ENCODE results near the gene ANKS6.
A peak's percentile ranks its signal among the peaks of the same experiment; 100 is the strongest.

Gene ANKS6

GRCh38 chr9:98790842-98791607, 5.3 kb downstream of the ANKS6 start:
- ATAC-seq (peak; percentile 67), DNase-seq (peak; percentile 76)

DNA sequence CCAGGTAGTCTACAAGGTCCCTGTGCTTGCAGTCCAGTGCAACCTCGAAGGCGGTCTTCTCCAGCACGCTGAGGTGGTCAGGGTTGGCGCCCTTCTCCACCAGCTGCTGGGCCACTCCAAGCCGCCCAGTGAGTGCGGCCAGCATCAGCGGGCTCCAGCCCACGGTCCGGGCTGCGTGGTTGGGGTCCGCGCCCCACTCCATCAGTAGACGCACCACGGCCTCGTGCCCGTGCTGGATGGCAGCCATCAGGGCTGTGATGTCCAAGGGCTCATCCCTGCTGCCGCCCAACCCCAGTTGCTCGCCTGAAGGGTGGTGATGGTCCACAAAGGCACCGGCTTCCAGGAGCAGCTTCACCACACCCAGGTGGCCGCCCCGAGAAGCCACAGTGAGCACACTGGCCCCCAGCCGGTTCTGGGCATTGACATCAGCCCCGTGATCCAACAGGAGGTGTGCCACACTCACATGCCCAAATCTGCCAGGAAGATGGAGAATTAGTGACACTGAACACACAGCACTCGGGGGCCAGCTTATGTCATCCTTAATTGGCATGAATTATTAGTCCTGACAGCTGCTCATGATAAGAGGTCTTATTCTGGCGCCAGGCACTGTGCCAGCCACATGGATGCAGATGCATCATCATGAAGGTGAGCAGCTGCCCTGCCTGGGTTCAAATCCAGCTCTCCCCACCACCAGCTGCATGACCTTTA, 6.1 kb downstream of the ANKS6 start:
- DNase-seq (no peak), ATAC-seq (no peak)

GRCh38 chr9:98789483-98790133, 6.7 kb downstream of the ANKS6 start:
- DNase-seq (no peak), ATAC-seq (no peak)

DNA sequence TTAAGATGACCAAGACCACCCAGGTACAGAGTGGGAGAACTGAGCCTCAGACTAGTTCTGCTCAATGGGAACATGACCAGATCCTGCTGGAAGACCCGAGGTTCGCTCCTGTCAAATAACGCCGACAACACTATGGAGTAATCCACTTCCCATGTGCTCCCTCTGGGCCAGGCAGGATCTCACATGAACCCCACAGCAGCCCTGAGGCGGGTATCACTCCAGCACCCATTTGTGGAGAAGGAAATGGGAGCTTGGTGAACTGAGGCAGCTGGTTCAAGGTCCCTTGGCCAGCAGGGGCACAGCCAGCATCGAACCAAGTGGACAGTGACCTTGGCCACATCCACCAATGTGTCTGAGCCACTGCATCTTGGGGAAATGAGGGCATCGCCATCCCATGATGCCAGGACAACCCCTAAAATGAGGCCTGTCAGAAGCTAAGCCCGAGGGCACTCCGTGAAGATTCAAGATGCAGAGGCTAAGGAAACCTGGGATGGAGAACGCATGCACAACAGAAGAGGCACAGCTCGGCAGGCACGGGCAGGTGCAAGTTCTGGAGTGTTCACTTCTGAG, 8.5 kb downstream of the ANKS6 start:
- ATAC-seq: no peak
- DNase-seq: no peak

GRCh38 chr9:98786750-98787510, 9.4 kb downstream of the ANKS6 start:
- no peak for ATAC-seq
- no peak for DNase-seq

DNA sequence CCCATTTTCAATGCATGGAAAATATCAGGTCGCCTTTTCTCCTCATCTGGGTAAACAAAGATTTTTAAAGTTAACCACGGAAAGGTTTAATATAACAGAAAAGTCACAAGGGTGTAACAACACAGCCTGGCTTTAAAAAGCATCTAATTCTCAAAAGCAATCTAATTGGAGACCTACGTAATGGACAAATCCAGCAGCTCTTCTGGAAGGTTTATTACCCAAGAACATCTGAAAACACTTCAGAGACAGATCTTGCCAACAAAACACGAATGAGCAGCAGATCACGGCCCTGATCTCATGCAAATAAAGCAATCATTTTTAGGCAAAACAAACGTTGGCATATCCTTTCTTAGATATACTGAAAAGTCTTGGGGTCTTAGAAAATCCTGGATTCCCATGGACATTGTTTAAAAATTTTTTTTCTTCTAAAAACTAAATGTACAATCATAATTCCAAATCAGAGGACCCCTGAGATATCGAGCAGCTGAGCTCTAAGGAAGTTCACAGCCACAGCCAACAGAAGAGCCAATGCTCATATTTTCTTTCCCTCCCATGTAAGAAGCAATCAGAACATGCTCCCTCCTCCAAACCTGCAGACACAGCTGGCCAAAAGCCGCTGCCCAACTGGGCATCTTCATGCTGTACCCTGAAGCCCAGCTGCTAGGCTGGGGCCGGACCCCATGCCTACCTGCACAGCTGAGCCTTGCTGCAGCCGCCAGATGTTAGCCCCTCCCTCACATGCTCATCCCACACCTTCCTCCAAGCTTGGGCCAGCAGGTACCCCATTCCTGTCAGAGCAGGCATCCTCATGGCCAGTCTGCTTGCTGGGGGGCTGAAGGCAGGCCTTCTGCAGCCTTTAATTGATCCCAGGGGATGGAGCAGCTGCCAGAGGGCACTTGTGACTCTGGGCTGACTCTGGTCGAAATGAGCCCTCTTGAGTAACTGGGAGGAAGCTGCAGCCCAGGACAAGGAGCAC, 11.2 kb downstream of the ANKS6 start:
- ATAC-seq (no peak), DNase-seq (no peak)

DNA sequence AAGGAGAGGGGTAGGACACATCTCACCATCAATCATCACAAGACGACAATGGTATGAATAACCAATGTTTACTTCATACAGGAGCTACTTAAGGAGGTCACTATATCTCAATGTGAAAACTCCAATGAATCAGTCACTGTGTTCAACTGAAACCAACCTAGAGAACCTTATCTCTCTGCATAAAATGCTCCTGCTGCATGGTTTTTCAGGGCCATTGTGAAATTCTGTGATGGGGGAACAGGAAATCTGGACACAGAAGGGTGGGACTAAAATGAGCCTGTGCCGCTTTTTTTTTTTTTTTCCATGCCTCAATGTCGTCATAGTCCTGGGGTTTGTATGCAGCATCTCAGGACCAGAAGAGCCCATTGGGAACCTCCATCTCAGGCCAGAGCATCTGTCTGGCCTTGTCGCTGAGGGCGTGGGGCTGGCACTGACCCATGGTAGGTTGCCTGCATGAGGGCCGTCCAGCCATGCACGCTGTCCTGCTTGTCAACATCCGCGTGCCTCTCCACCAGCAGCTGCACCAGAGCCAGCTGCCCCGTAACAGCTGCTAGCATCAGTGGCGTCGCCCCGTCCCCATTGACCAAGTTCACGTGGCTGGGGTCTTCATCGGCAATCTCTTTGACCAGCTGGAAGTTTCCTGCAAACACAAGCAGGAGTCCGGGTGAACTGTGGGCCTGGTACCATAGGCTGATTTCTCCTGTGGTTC, 12.7 kb downstream of the ANKS6 start:
- DNase-seq (no peak), ATAC-seq (no peak)

GRCh38 chr9:98781588-98782383, 14.6 kb downstream of the ANKS6 start:
- ATAC-seq: no peak
- DNase-seq: no peak

- DNase-seq (no peak), ATAC-seq (no peak)
Measured at GRCh38 chr9:98780059-98780749, 16.2 kb downstream of the ANKS6 start.

- no peak for DNase-seq
- ATAC-seq: no peak
Measured at GRCh38 chr9:98778711-98779530, 17.4 kb downstream of the ANKS6 start.

GRCh38 chr9:98778251-98778650, 18.1 kb downstream of the ANKS6 start:
- ATAC-seq (no peak), DNase-seq (no peak)

DNA sequence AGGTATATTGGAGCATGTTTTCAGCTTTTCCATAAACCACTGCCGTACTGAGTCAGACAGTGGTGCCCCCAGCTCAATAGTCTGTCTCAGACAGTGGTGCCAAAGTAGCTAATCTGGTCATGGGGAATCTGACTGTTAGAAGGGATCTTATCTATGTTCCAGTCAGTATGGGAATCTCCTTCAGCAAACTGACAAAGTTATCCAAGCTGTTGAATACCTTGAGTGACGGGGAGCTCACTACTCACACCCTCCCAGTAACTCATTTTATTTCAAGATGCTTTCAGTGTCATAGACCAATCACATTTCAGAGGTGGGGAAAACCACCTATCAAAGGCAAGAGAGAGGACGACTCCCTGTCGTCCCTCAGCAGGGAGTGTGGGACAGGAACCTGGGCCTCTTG, 18.7 kb downstream of the ANKS6 start:
- ATAC-seq: no peak
- DNase-seq: no peak

GRCh38 chr9:98775831-98776441, 20.4 kb downstream of the ANKS6 start:
- ATAC-seq: peak; percentile 38
- DNase-seq: peak; percentile 48

- DNase-seq: peak; percentile 48
- ATAC-seq: no peak
Measured at GRCh38 chr9:98774746-98775145, 21.6 kb downstream of the ANKS6 start.

- no peak for DNase-seq
- ATAC-seq: no peak
Measured at GRCh38 chr9:98773721-98774120, 22.6 kb downstream of the ANKS6 start.

- no peak for ATAC-seq
- DNase-seq: no peak
Measured at GRCh38 chr9:98772364-98773155, 23.8 kb downstream of the ANKS6 start.
